Retina (tissue), 1 donor: ENCODE results near the gene TRIM49D2.
"Not testable (repeated sequence)": the region's sequence is repeated elsewhere in the genome, so short reads cannot be mapped to it uniquely, and the experiment has no call there.

ENCODE experiments used
- DNase-seq: peaks from one replicate; pipeline ENCODE4 v3.0.0-alpha.2; 2016

TRIM49D2 gene

GRCh38 chr11:89923764-89924163 lies at the start of gene TRIM49D2:
TSS of gene TRIM49D2 (plus strand) at chr11:89924064. CDS start at chr11:89926762, 2,698 bp downstream.
- DNase-seq: not testable (repeated sequence)

GRCh38 chr11:89877511-89877910 lies 46.4 kb upstream of the TRIM49D2 start:
- not testable (repeated sequence) for DNase-seq

- not testable (repeated sequence) for DNase-seq
Measured at GRCh38 chr11:89893245-89893644, 30.6 kb upstream of the TRIM49D2 start.

GRCh38 chr11:89900809-89901208 lies 23.1 kb upstream of the TRIM49D2 start:
- not testable (repeated sequence) for DNase-seq

GRCh38 chr11:89922195-89922660 lies 1.6 kb upstream of the TRIM49D2 start, which contains the start of gene TRIM49D1:
TSS of gene TRIM49D1 (minus strand) at chr11:89922245. CDS start at chr11:89917710, 4,535 bp downstream.
- no peak for DNase-seq

GRCh38 chr11:89960833-89961232 lies 37.0 kb downstream of the TRIM49D2 start:
- DNase-seq: not testable (repeated sequence)

- DNase-seq: not testable (repeated sequence)
Measured at GRCh38 chr11:89965737-89966136, 41.9 kb downstream of the TRIM49D2 start, which contains the start of gene TRIM64. TSS of gene TRIM64 (plus strand) at chr11:89966037. CDS start at chr11:89968504, 2,467 bp downstream.
